HG02884 (cell line): ENCODE results near the gene CEP72.
"Not testable (repeated sequence)": the region's sequence is repeated elsewhere in the genome, so short reads cannot be mapped to it uniquely, and the experiment has no call there.

Experiments used
- ATAC-seq: cut with Tn5 transposase; IDR thresholded peaks from one replicate; pipeline ENCODE4 v1.9.1; 2021; ENCODE audit warnings: mild to moderate bottlenecking, moderate library complexity; ENCODE audit not compliant: unreplicated experiment

CEP72 gene

DNA sequence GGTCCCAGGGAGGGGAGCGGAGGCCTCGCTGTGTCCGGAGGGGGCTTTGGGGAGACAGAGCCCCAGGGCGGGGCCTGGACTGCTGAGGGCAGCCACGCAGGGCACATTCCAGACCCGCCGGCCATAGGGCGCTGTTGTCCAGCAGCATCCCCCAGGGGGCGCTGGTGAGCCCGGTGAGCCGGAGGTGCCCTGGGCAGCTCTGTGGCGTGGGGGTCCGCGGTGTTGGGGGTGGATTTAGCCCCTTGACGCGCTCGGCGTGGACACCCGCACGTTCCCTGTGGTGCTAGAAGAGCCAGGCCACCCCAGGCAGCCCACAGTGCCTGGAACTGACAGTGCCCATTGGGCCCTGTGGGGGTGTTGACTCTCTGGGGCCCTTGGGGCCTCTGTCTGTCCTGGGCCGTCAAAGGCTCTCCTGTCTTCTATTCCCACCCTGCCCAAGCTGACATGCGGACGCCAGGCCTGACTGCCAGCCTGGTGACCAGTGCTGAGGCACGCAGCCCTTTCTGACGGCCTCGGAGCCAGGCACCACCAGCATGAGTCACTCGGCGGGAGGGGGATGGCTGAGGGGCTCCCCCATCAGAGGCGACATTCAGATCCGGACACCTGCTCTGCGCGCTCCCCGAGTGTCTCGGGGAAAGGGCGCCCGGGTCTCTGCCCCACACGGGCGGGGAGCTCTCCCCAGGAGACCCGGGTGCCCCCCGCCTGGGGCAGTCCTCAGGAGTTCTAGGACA is 57.1 kb downstream of the CEP72 start:
- no peak for ATAC-seq

DNA sequence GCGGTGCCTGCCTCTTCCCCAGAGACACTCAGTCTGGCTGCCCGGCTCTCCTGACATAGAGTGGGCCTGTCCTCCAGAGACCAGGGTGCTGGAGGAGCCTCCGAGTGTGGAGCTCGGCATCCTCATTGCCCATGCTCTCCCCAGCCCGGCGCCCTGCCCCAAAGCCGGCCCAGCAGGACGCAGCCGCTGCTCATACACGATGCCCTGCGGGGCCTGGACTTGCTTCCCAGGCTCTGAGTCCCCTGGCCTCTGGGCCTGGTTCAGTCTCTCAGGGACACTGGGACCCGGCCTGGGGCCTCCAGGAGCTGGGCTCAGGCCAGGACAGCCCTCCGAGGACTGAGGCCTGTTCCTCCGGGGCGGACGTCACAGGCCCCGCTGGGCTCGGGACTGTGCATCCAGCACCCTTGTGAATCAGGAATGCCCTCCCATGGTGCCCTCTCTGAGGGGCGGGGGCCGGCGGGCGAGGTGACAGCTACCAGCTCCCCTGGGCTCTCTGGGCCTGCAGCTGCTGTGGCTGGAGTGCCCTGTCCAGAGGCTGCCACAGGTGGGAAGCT is 57.8 kb downstream of the CEP72 start:
- ATAC-seq, result no peak

DNA sequence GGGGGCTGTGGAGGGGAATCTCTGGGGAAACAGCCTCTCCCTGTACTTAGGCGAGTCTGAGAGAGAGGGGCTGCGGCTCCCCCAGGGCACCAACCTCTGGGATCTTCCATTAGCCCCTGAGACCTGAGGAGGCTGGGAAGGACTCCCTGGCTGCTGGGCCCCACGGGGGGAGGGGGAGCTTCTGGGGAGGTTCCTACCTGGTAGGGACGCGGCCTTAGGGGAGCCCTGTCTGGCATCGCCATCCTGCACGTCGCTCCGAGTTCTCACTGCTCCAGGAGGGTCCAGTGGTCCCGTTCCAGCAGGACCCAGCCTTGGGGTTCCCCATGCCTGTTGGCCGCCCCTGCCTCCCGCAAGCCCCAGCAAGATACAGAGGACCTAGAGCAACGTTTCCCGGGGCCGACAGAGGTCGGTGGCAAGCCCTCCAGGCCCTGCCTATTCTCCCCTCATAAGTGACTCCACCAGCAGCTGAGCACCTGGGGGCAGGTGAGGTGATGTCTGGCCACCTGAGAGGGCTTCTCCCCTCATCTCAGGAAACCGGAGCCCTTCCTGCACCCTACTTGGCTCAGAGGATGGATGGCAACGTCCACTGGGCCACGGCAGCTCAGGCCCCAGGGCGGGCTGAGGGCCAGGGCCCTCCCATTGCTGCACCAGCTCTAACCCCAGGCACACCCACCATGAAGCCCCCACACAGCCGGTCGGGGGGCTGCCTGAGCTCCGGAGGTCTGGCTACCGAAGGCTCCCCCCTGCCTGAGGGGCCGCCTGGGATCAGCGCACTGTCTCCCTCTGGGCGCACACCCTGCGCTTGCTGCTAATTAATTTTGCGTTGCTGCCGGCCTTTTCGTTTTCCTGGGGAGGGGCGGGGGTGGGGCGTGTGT is 58.5 kb downstream of the CEP72 start:
- no peak for ATAC-seq

DNA sequence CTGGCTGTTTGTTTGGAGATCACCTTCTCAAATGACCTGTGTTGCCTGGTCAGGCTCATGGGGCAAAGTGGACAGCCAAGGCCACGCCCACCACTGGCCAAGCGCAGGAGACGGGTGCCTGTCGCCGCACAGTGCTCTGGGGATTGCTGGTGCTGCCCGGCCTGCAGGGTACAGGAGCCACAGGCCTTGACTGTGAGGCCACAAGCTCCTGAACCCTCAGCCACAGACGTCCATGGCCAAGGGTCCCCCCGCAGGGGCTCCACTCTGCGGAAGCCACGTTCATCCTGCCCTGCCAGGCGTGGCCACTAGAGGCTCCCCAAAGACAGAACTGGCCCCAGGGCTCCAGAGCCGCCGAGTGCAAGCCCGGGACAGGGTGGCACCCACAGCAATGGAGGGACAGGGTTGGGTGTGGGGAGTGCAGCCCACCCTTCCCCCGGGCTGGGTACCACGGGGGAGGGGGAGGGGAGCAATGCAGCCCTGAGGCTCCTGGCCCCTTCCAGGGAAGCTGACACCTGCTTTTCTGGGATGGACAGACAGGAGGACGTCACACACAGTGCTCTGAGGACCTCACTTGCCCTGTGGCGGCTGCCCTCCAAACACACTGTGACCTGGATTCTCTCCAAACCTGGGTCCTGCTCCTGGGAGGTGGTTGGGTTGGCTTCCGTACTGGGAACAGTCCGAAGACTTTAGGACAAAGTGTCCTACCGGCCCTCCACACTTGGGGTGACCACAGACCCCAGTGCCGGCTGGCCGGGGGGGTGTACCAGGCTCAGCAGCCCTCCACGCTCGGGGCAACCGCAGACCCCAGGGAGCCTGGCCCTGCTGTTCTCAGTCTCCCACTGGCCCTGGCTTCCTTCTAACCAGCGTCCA is 59.6 kb downstream of the CEP72 start:
- peak; percentile 64 for ATAC-seq

DNA sequence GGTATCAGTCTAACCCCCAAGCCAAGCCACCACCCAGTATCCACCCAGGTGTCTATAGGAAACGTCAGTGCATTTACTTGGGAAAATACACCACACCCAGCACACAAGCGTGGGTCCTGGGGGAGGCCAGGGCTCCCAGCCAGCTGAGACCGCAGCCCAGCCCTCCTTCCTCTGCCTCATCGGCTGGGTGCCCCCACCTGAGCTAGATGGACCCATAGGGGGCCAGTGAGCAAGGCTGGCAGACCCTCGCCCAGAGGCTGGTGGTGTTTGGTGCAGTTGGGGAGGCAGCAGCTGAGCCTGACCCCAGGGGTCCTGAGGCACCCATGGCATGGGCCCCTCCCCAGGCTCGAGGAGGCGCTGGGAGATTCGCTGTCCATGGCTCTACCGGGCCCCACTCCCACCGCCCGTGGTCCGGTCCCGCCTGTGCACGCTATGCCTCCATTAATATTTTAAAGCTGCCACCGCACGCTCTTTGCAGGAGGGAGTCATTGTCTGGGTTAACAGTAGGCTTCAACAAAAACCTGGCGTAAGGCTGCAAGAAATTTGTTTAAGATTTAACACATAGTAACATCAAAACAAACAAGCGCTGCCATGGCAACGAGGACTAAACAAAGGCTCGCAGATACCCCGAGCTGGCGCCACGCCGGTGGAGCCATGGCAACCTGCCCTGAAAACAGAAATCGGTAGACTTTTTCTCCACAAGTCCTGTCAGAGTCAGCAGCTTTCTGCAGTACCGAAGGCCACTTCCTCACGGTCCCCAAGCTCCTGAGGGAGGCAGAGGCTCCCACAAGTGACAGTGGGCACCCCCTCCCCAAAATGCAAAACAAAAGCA is 60.4 kb downstream of the CEP72 start:
- no peak for ATAC-seq

DNA sequence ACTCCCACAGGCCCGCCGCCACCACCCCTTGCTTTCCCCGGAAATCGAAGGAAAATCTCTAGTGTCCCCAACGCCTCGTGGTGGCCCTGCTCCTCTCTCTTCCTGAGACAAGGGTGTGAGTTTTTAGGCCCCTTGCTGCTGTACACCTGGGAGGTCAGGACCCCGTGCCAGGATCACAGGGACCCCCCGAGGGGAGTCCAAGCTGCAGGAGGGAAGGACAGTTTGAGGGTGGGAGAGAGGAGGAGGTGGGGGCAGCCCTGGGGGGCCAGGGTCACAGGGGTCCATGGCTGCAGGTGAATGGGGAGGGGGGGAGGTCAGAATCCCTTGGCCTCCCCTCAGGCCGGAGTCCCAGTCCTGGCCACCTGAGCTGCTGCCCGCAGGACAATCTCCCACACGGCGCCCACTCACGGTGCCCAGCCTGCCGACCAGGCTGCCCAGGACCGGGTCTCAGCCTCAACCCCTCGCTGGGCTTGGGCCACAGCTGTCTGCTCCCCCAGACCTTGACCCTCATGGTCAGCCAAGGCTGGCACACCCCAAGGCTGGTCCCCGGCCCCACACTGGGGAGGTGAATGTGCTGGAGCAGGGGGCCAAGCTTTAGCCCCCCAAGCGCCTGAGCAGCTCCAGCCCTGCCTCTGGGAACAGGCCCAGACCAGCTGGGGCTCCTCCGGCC is 61.2 kb downstream of the CEP72 start:
- no peak for ATAC-seq

DNA sequence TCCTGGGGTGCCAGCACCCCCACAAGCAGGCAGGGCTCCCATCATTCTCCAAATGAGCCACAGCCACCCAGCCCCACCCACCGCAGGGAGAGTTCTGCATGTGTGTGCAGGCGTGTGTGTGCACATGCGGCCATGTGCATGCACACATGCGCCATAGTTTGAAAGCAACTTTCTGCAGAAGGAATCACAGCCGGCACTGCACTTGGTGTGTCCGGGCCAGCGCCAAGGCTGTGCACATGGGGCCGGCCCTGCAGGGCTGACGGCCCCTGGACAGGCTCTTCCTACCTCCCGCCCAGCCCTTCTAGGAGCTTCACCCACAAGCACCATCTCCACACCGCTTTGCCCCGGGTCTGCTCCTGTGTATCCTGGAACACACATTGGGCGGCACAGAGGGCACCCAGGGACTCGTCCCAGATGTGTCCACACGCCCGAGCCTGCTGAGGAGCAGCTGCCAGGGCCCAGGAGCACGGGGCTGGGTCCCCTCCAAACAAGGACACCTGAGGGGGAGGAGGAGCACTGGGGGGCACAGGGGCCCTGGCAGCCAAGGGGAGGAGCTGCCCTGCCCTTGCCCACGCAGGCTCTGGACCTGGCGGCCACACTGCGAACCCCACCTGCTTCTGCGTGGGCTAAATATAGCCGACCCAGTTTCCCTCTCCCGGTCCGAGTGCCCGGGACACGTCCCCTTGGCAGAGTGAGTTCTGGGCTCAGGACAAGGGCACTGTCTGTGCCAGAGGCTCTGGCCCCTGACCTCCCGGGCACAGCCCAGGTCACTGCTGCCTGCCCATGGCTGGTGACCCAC is 61.9 kb downstream of the CEP72 start:
- no peak for ATAC-seq

DNA sequence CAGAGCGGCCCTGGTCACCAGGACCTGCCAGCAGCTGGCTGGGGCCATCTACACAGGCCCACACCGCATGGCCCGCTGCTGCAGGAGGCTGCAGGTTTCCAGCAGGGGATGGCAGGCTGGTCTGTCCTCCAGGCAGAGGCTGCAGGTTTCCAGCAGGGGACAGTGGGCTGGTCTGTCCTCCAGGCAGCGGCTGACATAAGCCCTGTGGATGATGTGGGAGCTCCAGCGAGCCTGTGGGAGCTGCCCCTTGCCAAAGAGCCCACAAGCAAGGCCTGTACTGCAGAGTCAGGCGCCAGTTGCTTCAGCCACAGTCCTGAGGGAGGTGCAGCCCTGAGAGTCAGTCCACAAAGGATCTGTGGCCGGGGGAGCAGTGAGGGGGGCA is 62.5 kb downstream of the CEP72 start:
- no peak for ATAC-seq

DNA sequence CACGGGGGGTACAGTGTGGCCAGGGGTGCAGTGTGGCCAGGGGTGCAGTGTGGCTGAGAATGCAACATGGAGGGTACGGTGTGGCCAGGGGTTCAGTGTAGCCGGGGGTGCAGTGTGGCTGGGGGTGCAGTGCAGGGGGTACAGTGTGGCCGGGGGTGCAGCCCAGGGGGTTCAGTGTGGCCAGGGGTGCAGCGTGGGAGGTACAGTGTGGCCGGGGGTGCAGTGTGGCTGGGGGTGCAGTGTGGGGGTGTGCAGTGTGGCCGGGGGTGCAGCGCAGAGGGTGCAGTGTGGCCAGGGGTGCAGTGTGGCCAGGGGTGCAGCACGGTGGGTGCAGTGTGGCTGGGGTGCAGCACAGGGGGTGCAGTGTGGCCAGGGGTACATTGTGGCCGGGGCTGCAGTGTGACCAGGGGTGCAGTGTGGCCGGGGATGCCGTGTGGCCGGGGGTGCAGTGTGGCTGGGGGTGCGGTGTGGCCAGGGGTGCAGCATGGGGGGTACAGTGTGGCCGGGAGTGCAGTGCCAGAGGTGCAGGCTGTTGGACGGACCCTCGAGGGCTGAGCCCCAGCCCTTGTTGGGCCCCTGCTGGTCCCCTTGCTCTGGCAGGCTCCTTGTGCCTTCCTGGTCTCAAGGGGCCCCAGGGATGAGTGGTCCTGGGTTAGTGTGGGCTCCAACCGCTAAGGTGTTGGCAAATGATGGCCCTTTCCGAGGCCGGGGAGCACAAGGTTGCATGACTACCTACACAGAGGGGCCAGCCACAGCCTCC is 63.2 kb downstream of the CEP72 start:
- ATAC-seq, result no peak

DNA sequence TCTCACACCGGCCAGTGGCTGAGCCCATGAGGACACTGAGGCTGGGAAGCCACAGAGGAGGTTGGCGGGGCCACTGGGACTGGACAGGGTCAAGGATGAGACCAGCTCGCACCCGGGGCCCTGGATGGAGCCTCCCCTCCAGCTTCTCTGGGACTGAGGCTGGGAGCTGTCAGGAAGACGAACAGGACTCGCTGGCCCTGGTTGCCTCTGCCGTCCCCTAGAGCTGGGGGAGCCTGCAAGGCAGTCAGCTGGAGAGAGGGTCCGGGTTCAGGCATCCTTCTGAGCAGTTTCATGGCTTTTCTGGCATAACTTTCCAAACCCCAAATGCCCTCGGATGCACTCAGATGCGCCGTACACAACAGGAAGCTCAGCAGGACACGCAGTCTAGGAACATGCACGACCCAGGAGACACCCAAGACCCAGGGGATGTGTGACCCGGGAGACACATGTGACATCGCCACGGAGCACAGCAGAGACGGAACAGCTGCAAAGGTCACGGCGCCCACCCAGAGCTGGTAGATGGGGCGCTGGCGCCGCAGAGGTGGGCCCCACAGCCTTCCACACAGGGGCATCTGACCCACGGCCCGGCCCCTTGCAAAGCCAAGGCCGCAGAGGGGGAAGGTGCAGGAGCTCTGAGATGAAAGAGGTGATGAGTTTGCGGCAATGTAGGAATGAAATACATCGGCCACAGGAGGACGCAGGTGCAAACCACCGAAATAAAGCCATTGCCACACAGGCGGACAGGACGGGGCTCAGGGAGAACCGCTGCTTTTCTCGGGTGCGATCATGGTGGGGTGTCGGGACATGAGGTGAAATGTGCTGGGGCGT is 63.9 kb downstream of the CEP72 start:
- no peak for ATAC-seq

DNA sequence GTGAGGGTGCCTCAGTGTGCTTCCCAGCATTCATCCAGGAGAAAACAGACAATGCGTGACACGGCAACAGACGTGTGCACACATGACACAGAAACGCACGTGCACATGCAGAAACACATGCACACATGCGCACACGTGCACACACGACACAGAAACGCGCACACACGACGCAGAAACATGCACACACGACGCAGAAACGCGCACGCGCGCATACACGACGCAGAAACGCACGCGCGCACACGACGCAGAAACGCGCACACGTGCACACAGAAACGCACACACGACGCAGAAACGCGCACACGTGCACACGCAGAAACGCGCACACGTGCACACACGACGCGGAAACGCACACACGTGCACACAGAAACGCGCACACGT is 64.5 kb downstream of the CEP72 start:
- ATAC-seq, result no peak

DNA sequence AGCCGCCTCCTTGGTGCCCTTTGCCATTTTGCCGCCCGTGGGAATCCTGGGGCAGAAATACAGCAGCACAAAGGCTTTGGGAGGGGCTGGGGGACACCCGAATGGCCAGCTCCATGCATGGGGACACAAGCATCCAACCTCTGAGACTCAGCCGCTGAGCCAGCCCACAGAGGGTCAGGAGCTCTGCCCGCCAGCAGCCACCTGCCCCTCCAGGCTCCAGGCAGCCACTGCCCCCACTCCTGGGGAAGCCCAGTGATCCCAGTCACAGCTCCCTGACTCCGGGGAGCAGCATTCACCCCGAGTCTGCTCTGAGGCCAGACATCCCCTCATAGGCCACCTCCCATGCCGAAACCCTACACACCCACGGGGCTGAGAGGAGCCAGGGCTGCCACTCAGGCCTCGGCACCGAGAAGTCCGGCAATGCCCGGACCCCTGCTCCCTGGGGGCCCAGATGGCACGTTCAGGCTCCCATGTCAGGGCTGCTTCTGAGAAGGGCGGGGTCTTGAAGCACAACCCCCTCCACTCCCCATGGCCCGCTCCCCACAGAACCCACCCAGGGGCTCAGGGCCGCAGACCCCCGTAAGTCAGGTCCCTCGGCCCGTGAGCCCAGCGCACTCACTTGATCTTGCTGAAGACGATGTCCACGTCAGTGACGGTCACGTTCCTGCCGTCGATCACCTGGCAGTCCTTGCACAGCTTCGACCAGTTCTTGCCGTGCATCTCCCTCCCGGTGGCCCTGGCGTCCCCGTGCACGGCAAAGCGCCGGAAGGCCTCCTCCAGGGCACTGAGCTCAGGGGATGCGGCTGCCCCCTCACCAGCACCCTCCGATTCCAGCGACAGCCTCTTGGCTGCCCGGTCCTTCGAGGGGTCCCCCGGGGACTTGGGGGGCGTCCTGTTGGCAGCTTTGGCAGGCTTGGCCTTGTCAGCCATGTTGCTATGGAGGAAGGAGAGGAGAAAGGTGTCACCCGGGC is 65.3 kb downstream of the CEP72 start:
- ATAC-seq, result no peak

DNA sequence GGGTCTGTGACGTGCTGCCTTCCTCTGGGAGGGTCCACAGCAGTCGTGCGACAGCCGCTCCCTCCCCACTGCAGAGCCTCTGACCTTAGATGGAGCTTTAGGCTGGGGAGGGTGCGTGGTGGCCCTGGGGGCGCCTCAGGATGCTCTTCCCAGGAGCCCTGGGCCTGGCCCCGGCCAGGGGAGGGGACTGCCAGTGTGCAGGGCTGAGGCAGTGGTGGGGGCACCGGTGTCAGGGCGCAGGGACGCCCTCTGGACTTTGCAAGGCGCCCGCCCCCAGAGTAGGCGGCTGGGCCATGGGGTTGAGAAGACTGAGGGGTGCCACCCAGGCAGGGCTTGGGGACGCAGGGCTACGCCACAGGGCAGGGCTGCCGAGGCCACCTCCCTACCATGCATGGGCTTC is 66.4 kb downstream of the CEP72 start:
- ATAC-seq, result not testable (repeated sequence)

DNA sequence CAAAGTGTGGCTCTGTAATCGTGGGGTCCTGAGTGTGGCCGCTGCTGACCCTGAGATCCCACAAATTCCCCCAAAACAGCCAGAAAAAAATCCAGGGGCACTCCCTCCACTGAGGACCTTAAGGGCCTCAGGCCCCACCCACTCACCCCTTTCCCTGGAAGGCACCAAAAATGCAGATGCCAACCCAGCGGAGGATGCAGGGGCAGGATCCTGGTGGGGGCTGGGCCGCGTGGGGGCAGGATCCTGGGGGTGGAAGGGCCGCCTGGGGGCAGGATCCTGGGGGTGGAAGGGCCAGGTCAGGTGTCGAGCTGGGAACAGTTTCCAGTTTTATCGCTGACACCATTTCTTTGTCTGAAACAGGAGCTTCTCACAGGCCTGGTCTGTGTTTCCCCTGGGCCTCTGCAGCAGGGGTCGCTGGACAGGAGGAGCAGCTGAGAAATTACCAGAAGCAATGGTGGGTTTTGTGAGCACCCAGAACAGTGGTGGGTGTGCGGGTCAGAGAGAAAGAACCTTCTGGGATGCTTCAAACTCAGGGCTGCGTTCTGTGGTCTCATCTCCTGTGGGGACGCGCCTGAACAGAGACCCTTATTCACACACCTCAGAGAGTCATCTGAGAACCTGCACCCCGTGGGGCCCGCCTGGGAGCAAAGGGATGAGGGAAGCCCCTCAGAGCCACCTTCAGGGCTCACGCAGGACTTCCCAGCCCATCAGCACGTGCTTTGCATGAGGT is 67.2 kb downstream of the CEP72 start:
- ATAC-seq, result not testable (repeated sequence)

DNA sequence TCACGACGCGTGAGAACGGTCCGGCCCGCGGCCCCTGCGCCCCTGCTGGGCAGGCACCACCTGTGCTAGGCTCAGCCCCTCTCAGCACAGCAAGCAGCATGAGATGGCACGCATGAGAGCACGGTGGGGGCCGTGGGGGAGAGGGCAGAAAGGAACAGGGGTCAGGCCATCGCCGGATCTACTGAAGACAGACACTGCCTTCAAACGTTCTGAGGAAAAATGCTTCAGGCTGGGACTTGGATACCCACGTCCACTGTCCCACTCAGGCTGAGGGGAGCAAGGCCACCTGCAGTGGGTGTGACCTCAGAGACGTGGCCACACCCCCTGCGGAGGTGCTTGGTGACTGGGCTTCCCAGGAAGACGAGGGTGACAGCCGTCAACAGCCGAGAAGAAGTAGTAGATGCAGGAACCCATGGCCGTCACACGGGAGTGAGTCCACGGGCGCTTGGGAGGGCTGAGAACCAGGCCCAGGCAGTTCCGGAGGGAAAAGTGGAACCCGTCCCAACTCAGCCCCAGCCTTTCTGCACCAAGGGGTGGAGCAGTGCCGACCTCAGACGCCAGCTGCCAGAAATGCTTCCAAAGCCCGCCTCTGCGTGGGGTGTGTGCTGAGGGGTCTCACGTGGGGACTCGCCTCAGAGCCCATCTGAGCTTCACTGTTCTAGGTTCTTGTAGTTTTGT is 68.1 kb downstream of the CEP72 start:
- ATAC-seq, result not testable (repeated sequence)
